Natural killer cell treated with Interleukin-12 subunit alpha and Interleukin-12 subunit beta and Interleukin-15 and Interleukin-18, amount 100 ng/mL, for 72 hours (primary cell): ENCODE measurements around the gene MATCAP1. TPM values are rescaled to one million over a fixed set of nuclear protein-coding genes. Genes with fewer than 3 reads are reported as not detected.

Experiments
- ATAC-seq, 2 donors: fragments of 150-1000 bp; cut with Tn5 transposase in 1 of 2; sonication (Bioruptor Pico), chemical (Tn5 transposase) in 1 of 2; 2 replicates each; pipeline ENCODE4 v1.10.0; 2021
- DNase-seq: peaks from one replicate; pipeline ENCODE4 v3.0.0; 2022; ENCODE audit warnings: low spot score
- H3K27ac Mint-ChIP-seq, 2 donors: 1 replicate in 1 of 2; 2 replicates in 1 of 2; pipeline ENCODE4 v1.8.0; 2022; ENCODE audit warnings: mixed read lengths in 2 of 2, mild to moderate bottlenecking in 1 of 2, moderate library complexity in 1 of 2
- H3K27me3 Mint-ChIP-seq, 2 donors: 1 replicate in 1 of 2; 2 replicates in 1 of 2; pipeline ENCODE4 v1.8.0; 2022; ENCODE audit warnings: mixed read lengths in 2 of 2
- H3K36me3 Mint-ChIP-seq: one replicate; pipeline ENCODE4 v1.8.0; 2022; ENCODE audit warnings: mixed read lengths
- H3K4me1 Mint-ChIP-seq, 2 donors: 1 replicate in 1 of 2; 2 replicates in 1 of 2; pipeline ENCODE4 v1.8.0; 2022; ENCODE audit warnings: low read depth in 2 of 2, mixed read lengths in 2 of 2, mild to moderate bottlenecking in 1 of 2
- H3K4me3 Mint-ChIP-seq: one replicate; pipeline ENCODE4 v1.8.0; 2022; ENCODE audit warnings: mixed read lengths
- H3K9me3 Mint-ChIP-seq: 2 replicates; pipeline ENCODE4 v1.8.0; 2022; ENCODE audit warnings: mixed read lengths
- total RNA-seq, 2 donors: library from RNA; stranded (reverse); gene quantifications; one replicate each; pipeline ENCODE4 v1.2.3, GENCODE V29; 2022

MATCAP1 gene
- total RNA-seq, 2 donors from 2014 or later: 33.2 to 33.8 TPM

GRCh38 chr16:67157106-67157748 lies 26.5 kb downstream of the MATCAP1 start:
- ATAC-seq (no peak), DNase-seq (no peak)
- no peaks in the 10 kb centered on the region for H3K36me3 Mint-ChIP-seq
- peaks cover 34 to 50% of the 10 kb centered on the region in 2 donors for H3K4me1 Mint-ChIP-seq
- peak overlapping the region; percentile 92 for H3K4me3 Mint-ChIP-seq
- H3K9me3 Mint-ChIP-seq: no peaks in the 10 kb centered on the region
- peak overlapping the region; percentile 98 to 99 for H3K27ac Mint-ChIP-seq
- H3K27me3 Mint-ChIP-seq: peaks cover 7 to 9% of the 10 kb centered on the region in 2 donors

- Mint-ChIP-seq H3K27ac (no peak overlapping the region), H3K4me1 (peaks cover 34 to 48% of the 10 kb centered on the region in 2 donors), H3K9me3 (no peaks in the 10 kb centered on the region), H3K27me3 (peaks cover 7 to 11% of the 10 kb centered on the region in 2 donors), H3K4me3 (no peak overlapping the region), H3K36me3 (no peaks in the 10 kb centered on the region)
- DNase-seq (no peak), ATAC-seq (no peak)
Observed at GRCh38 chr16:67156143-67156844, 27.5 kb downstream of the MATCAP1 start.

GRCh38 chr16:67155295-67156142 lies 28.2 kb downstream of the MATCAP1 start:
- no peak overlapping the region for H3K27ac Mint-ChIP-seq
- DNase-seq (peak; percentile 78), ATAC-seq (peak; percentile 60 to 64)
- no peaks in the 10 kb centered on the region for H3K36me3 Mint-ChIP-seq
- H3K9me3 Mint-ChIP-seq: no peaks in the 10 kb centered on the region
- H3K27me3 Mint-ChIP-seq: peaks cover 7 to 12% of the 10 kb centered on the region in 2 donors
- peaks cover 29 to 42% of the 10 kb centered on the region in 2 donors for H3K4me1 Mint-ChIP-seq
- H3K4me3 Mint-ChIP-seq: peak overlapping the region; percentile 44

GRCh38 chr16:67154578-67155294 lies 29.0 kb downstream of the MATCAP1 start:
- peaks cover 7 to 12% of the 10 kb centered on the region in 2 donors for H3K27me3 Mint-ChIP-seq
- H3K27ac Mint-ChIP-seq: no peak overlapping the region
- DNase-seq (no peak), ATAC-seq (no peak)
- H3K36me3 Mint-ChIP-seq: no peaks in the 10 kb centered on the region
- peak overlapping the region; percentile 44 for H3K4me3 Mint-ChIP-seq
- no peaks in the 10 kb centered on the region for H3K9me3 Mint-ChIP-seq
- peaks cover 29 to 42% of the 10 kb centered on the region in 2 donors for H3K4me1 Mint-ChIP-seq

GRCh38 chr16:67151431-67152097 lies 32.2 kb downstream of the MATCAP1 start:
- DNase-seq (no peak), ATAC-seq (no peak)
- Mint-ChIP-seq H3K27me3 (peaks cover 7 to 12% of the 10 kb centered on the region in 2 donors), H3K27ac (no peak overlapping the region), H3K4me1 (peaks cover 8 to 22% of the 10 kb centered on the region in 2 donors), H3K4me3 (peak overlapping the region; percentile 60), H3K36me3 (peaks cover 5% of the 10 kb centered on the region), H3K9me3 (no peaks in the 10 kb centered on the region)

- Mint-ChIP-seq H3K4me3 (peak within 1 kb of the TSS; percentile 60), H3K27ac (no peak within 1 kb of the TSS), H3K9me3 (no peaks in the 10 kb centered on the region), H3K36me3 (peaks cover 5% of the 10 kb centered on the region), H3K4me1 (peaks cover 8 to 16% of the 10 kb centered on the region in 2 donors), H3K27me3 (peaks cover 7 to 12% of the 10 kb centered on the region in 2 donors)
- DNase-seq (no peak), ATAC-seq (peak; percentile 32 to 62)
Observed at GRCh38 chr16:67150833-67151396, 32.8 kb downstream of the MATCAP1 start, which contains the start of gene B3GNT9. Gene B3GNT9 (minus strand): TSS chr16:67150998. CDS start chr16:67150485, 513 bp downstream.

GRCh38 chr16:67150047-67150832 lies 33.5 kb downstream of the MATCAP1 start:
- peak; percentile 59 to 61 for ATAC-seq
- Mint-ChIP-seq H3K27ac (no peak overlapping the region), H3K27me3 (peaks cover 7 to 12% of the 10 kb centered on the region in 2 donors), H3K4me3 (no peak overlapping the region), H3K36me3 (peaks cover 5% of the 10 kb centered on the region), H3K9me3 (no peaks in the 10 kb centered on the region), H3K4me1 (peaks cover 8 to 14% of the 10 kb centered on the region in 2 donors)
- no peak for DNase-seq

GRCh38 chr16:67149276-67150046 lies 34.3 kb downstream of the MATCAP1 start:
- ATAC-seq: no peak
- Mint-ChIP-seq H3K27ac (no peak overlapping the region), H3K27me3 (peaks cover 7 to 12% of the 10 kb centered on the region in 2 donors)

GRCh38 chr16:67148656-67149275 lies 35.0 kb downstream of the MATCAP1 start:
- H3K9me3 Mint-ChIP-seq: no peaks in the 10 kb centered on the region
- peaks cover 7 to 12% of the 10 kb centered on the region in 2 donors for H3K27me3 Mint-ChIP-seq
- DNase-seq (peak; percentile 49), ATAC-seq (no peak)
- H3K4me3 Mint-ChIP-seq: peak overlapping the region; percentile 22
- H3K36me3 Mint-ChIP-seq: peaks cover 12% of the 10 kb centered on the region
- H3K27ac Mint-ChIP-seq: no peak overlapping the region
- peaks cover 8 to 12% of the 10 kb centered on the region in 2 donors for H3K4me1 Mint-ChIP-seq

More at GRCh38 chr16:67149276-67150046, 34.3 kb downstream of the MATCAP1 start:
- DNase-seq: peak; percentile 51
- H3K4me1 Mint-ChIP-seq: peaks cover 8 to 13% of the 10 kb centered on the region in 2 donors
- H3K4me3 Mint-ChIP-seq: peak overlapping the region; percentile 22
- no peaks in the 10 kb centered on the region for H3K9me3 Mint-ChIP-seq
- peaks cover 9% of the 10 kb centered on the region for H3K36me3 Mint-ChIP-seq

GRCh38 chr16:67148221-67148620 lies 35.5 kb downstream of the MATCAP1 start:
- H3K27ac Mint-ChIP-seq: no peak overlapping the region
- no peak overlapping the region for H3K4me3 Mint-ChIP-seq
- H3K9me3 Mint-ChIP-seq: no peaks in the 10 kb centered on the region
- peaks cover 12% of the 10 kb centered on the region for H3K36me3 Mint-ChIP-seq
- H3K4me1 Mint-ChIP-seq: peaks cover 6 to 9% of the 10 kb centered on the region in 2 donors
- H3K27me3 Mint-ChIP-seq: peaks cover 7 to 12% of the 10 kb centered on the region in 2 donors
- no peak for ATAC-seq
- no peak for DNase-seq
